Esophagus muscularis mucosa (tissue), 4 donors: ENCODE results near the gene DAD1.
"Not testable (repeated sequence)": the region's sequence is repeated elsewhere in the genome, so short reads cannot be mapped to it uniquely, and the experiment has no call there.

ENCODE experiments used
- CTCF ChIP-seq, 3 experiments: fragments of 200-600 bp in 2 of 3; fragments of 450-650 bp in 1 of 3; sonication (generic) in 2 of 3; IDR thresholded peaks; one replicate each; pipeline ENCODE4 v1.5.1; 2017 to 2019; ENCODE audit warnings: antibody characterized with exemption in 3 of 3, mild to moderate bottlenecking in 2 of 3, moderate library complexity in 1 of 3
- EP300 ChIP-seq: sonication (generic); formaldehyde crosslinking; IDR thresholded peaks from one replicate; pipeline ENCODE4 v1.6.1; 2017; ENCODE audit warnings: antibody characterized with exemption
- POLR2A ChIP-seq: fragments of 450-650 bp; IDR thresholded peaks from one replicate; pipeline ENCODE4 v1.6.1; 2017; ENCODE audit warnings: antibody characterized with exemption, moderate library complexity, mild to moderate bottlenecking, low read depth
- POLR2AphosphoS5 ChIP-seq, 2 donors: sonication (generic); formaldehyde crosslinking; IDR thresholded peaks; one replicate each; pipeline ENCODE4 v1.6.1; 2017; ENCODE audit warnings: antibody characterized with exemption in 2 of 2

- TF ChIP-seq POLR2A; CTCF (IDR thresholded peaks at IDR 0.05); POLR2AphosphoS5 (IDR thresholded peaks at IDR 0.05); EP300: not testable (repeated sequence)
Measured at GRCh38 chr14:22543570-22544357, 45.3 kb downstream of the DAD1 start.
